ENCODE measurements around the gene ATP8B2. TPM values are rescaled to one million over a fixed set of nuclear protein-coding genes. Genes with fewer than 3 reads are reported as not detected.

The ATP8B2 gene
- polyA plus RNA-seq, 1 donor (not counting 4 experiments of a cell fraction or from before 2014, with no cell fraction given), result 12.5 TPM

DNA sequence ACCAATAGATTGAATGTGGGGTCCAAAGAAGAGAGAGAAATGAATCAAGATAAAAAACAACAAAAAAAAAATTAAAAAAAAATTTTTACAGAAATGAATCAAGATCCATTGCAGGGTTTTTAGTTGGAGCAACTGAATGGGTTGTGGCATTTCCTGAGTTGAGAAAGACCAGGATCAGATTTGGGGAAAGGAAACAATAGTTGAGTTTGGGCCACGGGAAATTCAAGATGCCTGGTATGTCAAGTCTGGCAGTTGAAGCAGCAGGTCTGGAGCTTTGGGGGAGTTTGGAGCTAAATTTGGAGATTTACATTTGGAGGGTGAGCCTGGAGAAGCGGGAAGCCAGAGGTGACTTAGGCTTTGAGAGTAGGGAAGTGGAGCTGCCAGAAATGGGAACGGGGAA is 22.6 kb downstream of the ATP8B2 start:
- H3K9me1 ChIP-seq (ENCODE audit: control insufficient read depth, extremely low read depth, insufficient read depth, low read length), result no peaks in the 10 kb centered on the region
- H2AFZ ChIP-seq (ENCODE audit: control insufficient read depth, low read length), result no peak overlapping the region
- H3K79me2 ChIP-seq (ENCODE audit: control insufficient read depth, insufficient read depth, low read length), result no peaks in the 10 kb centered on the region
- dilution Hi-C loops (cut with MboI; ENCODE audit: extremely low pct_ligation_motif_present, low sequenced_read_pairs), result no loop called here
- H3K27me3 ChIP-seq (ENCODE audit: control insufficient read depth, extremely low read depth, insufficient read depth, low read length), result no peaks in the 10 kb centered on the region
- no peak for TF ChIP-seq EZH2 (IDR thresholded peaks at IDR 0.05; ENCODE audit: low read length)
- FAIRE-seq, result no peak
- peaks cover 11 to 21% of the 10 kb centered on the region in 2 experiments for H3K36me3 ChIP-seq (ENCODE audit: control insufficient read depth in 2 of 2, extremely low read depth in 1 of 2, insufficient read depth in 2 of 2, low read length in 2 of 2)
- H3K4me1 ChIP-seq (ENCODE audit: control insufficient read depth, extremely low read depth, insufficient read depth, low read length), result peaks cover 7% of the 10 kb centered on the region
- H3K4me2 ChIP-seq (ENCODE audit: control insufficient read depth, extremely low read depth, insufficient read depth, low read depth, low read length), result no peak overlapping the region
- H4K20me1 ChIP-seq (ENCODE audit: control insufficient read depth, extremely low read depth, insufficient read depth, low read length), result no peaks in the 10 kb centered on the region
- DNase-seq (ENCODE audit: low read depth, low spot score), result no peak
- H3K9ac ChIP-seq (ENCODE audit: control insufficient read depth, extremely low read depth, insufficient read depth, low read length), result no peak overlapping the region
- no peak overlapping the region for H3K4me3 ChIP-seq (ENCODE audit: control insufficient read depth in 2 of 3, extremely low read depth in 1 of 3, insufficient read depth in 2 of 3, low read depth in 1 of 3, low read length in 3 of 3)
- no peaks in the 10 kb centered on the region for H3K9me3 ChIP-seq (ENCODE audit: control insufficient read depth, low read depth, low read length)
- no peak overlapping the region for H3K27ac ChIP-seq (ENCODE audit: control insufficient read depth, insufficient read depth, low read length)

- Histone ChIP-seq H3K36me3 (ENCODE audit: control insufficient read depth in 2 of 2, extremely low read depth in 1 of 2, insufficient read depth in 2 of 2, low read length in 2 of 2) (peaks cover 11 to 21% of the 10 kb centered on the region in 2 experiments), H3K4me2 (ENCODE audit: control insufficient read depth, extremely low read depth, insufficient read depth, low read depth, low read length) (no peak overlapping the region), H3K4me1 (ENCODE audit: control insufficient read depth, extremely low read depth, insufficient read depth, low read length) (peaks cover 13% of the 10 kb centered on the region), H3K4me3 (ENCODE audit: control insufficient read depth in 2 of 3, extremely low read depth in 1 of 3, insufficient read depth in 2 of 3, low read depth in 1 of 3, low read length in 3 of 3) (no peak overlapping the region), H3K9ac (ENCODE audit: control insufficient read depth, extremely low read depth, insufficient read depth, low read length) (no peak overlapping the region), H3K9me1 (ENCODE audit: control insufficient read depth, extremely low read depth, insufficient read depth, low read length) (no peaks in the 10 kb centered on the region), H4K20me1 (ENCODE audit: control insufficient read depth, extremely low read depth, insufficient read depth, low read length) (no peaks in the 10 kb centered on the region), H2AFZ (ENCODE audit: control insufficient read depth, low read length) (no peak overlapping the region), H3K27me3 (ENCODE audit: control insufficient read depth, extremely low read depth, insufficient read depth, low read length) (no peaks in the 10 kb centered on the region), H3K79me2 (ENCODE audit: control insufficient read depth, insufficient read depth, low read length) (no peaks in the 10 kb centered on the region), H3K9me3 (ENCODE audit: control insufficient read depth, low read depth, low read length) (no peaks in the 10 kb centered on the region), H3K27ac (ENCODE audit: control insufficient read depth, insufficient read depth, low read length) (no peak overlapping the region)
- no peak for TF ChIP-seq EZH2 (IDR thresholded peaks at IDR 0.05; ENCODE audit: low read length)
- TF ChIP-seq, protein P1, sequence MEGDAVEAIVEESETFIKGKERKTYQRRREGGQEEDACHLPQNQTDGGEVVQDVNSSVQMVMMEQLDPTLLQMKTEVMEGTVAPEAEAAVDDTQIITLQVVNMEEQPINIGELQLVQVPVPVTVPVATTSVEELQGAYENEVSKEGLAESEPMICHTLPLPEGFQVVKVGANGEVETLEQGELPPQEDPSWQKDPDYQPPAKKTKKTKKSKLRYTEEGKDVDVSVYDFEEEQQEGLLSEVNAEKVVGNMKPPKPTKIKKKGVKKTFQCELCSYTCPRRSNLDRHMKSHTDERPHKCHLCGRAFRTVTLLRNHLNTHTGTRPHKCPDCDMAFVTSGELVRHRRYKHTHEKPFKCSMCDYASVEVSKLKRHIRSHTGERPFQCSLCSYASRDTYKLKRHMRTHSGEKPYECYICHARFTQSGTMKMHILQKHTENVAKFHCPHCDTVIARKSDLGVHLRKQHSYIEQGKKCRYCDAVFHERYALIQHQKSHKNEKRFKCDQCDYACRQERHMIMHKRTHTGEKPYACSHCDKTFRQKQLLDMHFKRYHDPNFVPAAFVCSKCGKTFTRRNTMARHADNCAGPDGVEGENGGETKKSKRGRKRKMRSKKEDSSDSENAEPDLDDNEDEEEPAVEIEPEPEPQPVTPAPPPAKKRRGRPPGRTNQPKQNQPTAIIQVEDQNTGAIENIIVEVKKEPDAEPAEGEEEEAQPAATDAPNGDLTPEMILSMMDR (optimal IDR thresholded peaks at IDR 0.05 in 1 of 3, IDR thresholded peaks at IDR 0.05 in 1 of 3, conservative IDR thresholded peaks at IDR 0.05 in 1 of 3; ENCODE audit: extremely low read depth in 1 of 3, insufficient read depth in 2 of 3, low read length in 3 of 3), result peak in 1 of 3 experiments; percentile 50
- dilution Hi-C loops (cut with MboI; ENCODE audit: extremely low pct_ligation_motif_present, low sequenced_read_pairs), result no loop called here
- DNase-seq (ENCODE audit: low read depth, low spot score) (no peak), FAIRE-seq (no peak)
Observed at GRCh38 chr1:154348429-154349076, 23.2 kb downstream of the ATP8B2 start.

- DNase-seq (ENCODE audit: low read depth, low spot score), result no peak
- Histone ChIP-seq H3K4me3 (ENCODE audit: control insufficient read depth in 2 of 3, extremely low read depth in 1 of 3, insufficient read depth in 2 of 3, low read depth in 1 of 3, low read length in 3 of 3) (no peak overlapping the region), H3K9me1 (ENCODE audit: control insufficient read depth, extremely low read depth, insufficient read depth, low read length) (no peaks in the 10 kb centered on the region), H3K79me2 (ENCODE audit: control insufficient read depth, insufficient read depth, low read length) (no peaks in the 10 kb centered on the region), H3K4me2 (ENCODE audit: control insufficient read depth, extremely low read depth, insufficient read depth, low read depth, low read length) (no peak overlapping the region), H2AFZ (ENCODE audit: control insufficient read depth, low read length) (no peak overlapping the region), H3K36me3 (ENCODE audit: control insufficient read depth in 2 of 2, extremely low read depth in 1 of 2, insufficient read depth in 2 of 2, low read length in 2 of 2) (peaks cover 7 to 21% of the 10 kb centered on the region in 2 experiments), H3K4me1 (ENCODE audit: control insufficient read depth, extremely low read depth, insufficient read depth, low read length) (peaks cover 15% of the 10 kb centered on the region), H4K20me1 (ENCODE audit: control insufficient read depth, extremely low read depth, insufficient read depth, low read length) (no peaks in the 10 kb centered on the region), H3K27me3 (ENCODE audit: control insufficient read depth, extremely low read depth, insufficient read depth, low read length) (no peaks in the 10 kb centered on the region), H3K9ac (ENCODE audit: control insufficient read depth, extremely low read depth, insufficient read depth, low read length) (no peak overlapping the region), H3K9me3 (ENCODE audit: control insufficient read depth, low read depth, low read length) (no peaks in the 10 kb centered on the region), H3K27ac (ENCODE audit: control insufficient read depth, insufficient read depth, low read length) (no peak overlapping the region)
- no peak for TF ChIP-seq EZH2 (IDR thresholded peaks at IDR 0.05; ENCODE audit: low read length)
- TF ChIP-seq, protein P1 (optimal IDR thresholded peaks at IDR 0.05 in 1 of 3, IDR thresholded peaks at IDR 0.05 in 1 of 3, conservative IDR thresholded peaks at IDR 0.05 in 1 of 3; ENCODE audit: extremely low read depth in 1 of 3, insufficient read depth in 2 of 3, low read length in 3 of 3), result no peak
- dilution Hi-C loops (cut with MboI; ENCODE audit: extremely low pct_ligation_motif_present, low sequenced_read_pairs), result no loop called here
- no peak for FAIRE-seq
Observed at GRCh38 chr1:154349121-154349520, 23.8 kb downstream of the ATP8B2 start.
